Activated T-cell treated with anti-CD3 and anti-CD28 coated beads, Interleukin-2, amount 50 U/mL, for 24 hours (primary cell): ENCODE data around the gene MAPK10.

Experiments
- DNase-seq: peaks from one replicate; pipeline ENCODE4 v3.0.0-alpha.2; 2020
- H3K27ac Mint-ChIP-seq: 2 replicates; pipeline ENCODE4 v1.8.0; 2020; ENCODE audit warnings: mild to moderate bottlenecking, mixed read lengths
- H3K27me3 Mint-ChIP-seq: 2 replicates; pipeline ENCODE4 v1.8.0; 2020; ENCODE audit warnings: mixed read lengths
- H3K36me3 Mint-ChIP-seq: 2 replicates; pipeline ENCODE4 v1.8.0; 2020; ENCODE audit warnings: low read depth, mixed read lengths
- H3K4me1 Mint-ChIP-seq: 2 replicates; pipeline ENCODE4 v1.8.0; 2020; ENCODE audit warnings: low read depth, mixed read lengths
- H3K4me3 Mint-ChIP-seq: 2 replicates; pipeline ENCODE4 v1.8.0; 2020; ENCODE audit warnings: mild to moderate bottlenecking, moderate library complexity, mixed read lengths
- H3K9me3 Mint-ChIP-seq: 2 replicates; pipeline ENCODE4 v1.8.0; 2020; ENCODE audit warnings: mixed read lengths

The MAPK10 gene

GRCh38 chr4:86278126-86278525, 81.7 kb downstream of the MAPK10 start:
- no peak for DNase-seq
- H3K4me3 Mint-ChIP-seq = no peak overlapping the region
- no peaks in the 10 kb centered on the region for H3K4me1 Mint-ChIP-seq
- peaks cover 3% of the 10 kb centered on the region for H3K27me3 Mint-ChIP-seq
- no peaks in the 10 kb centered on the region for H3K9me3 Mint-ChIP-seq
- H3K36me3 Mint-ChIP-seq = no peaks in the 10 kb centered on the region
- H3K27ac Mint-ChIP-seq = no peak overlapping the region

GRCh38 chr4:86274642-86275041, 85.2 kb downstream of the MAPK10 start:
- Mint-ChIP-seq H3K27me3 (peaks cover 3% of the 10 kb centered on the region), H3K36me3 (no peaks in the 10 kb centered on the region), H3K4me1 (no peaks in the 10 kb centered on the region), H3K27ac (no peak overlapping the region), H3K9me3 (no peaks in the 10 kb centered on the region), H3K4me3 (no peak overlapping the region)
- no peak for DNase-seq

DNA sequence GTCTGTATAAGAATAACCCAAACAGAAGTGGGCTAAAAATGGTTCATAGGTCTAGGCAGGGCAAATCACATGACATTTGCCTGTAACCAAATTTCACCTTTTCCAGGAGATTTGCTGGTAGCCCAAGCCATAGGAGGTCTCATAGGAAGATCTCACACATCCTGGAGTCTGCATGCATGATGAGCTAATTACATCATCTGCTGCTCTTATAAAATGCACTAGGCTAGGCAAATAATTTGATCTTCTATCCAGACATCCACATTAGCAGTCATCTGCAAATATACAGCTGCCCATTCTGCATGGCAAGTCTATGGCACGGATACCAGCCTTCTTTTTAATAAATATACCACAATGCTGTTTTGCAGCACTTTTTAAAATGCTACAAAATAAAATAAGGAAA, 87.2 kb downstream of the MAPK10 start:
- H3K36me3 Mint-ChIP-seq = no peaks in the 10 kb centered on the region
- no peak overlapping the region for H3K4me3 Mint-ChIP-seq
- H3K27me3 Mint-ChIP-seq = no peaks in the 10 kb centered on the region
- no peaks in the 10 kb centered on the region for H3K4me1 Mint-ChIP-seq
- DNase-seq = no peak
- H3K27ac Mint-ChIP-seq = no peak overlapping the region
- no peaks in the 10 kb centered on the region for H3K9me3 Mint-ChIP-seq

DNA sequence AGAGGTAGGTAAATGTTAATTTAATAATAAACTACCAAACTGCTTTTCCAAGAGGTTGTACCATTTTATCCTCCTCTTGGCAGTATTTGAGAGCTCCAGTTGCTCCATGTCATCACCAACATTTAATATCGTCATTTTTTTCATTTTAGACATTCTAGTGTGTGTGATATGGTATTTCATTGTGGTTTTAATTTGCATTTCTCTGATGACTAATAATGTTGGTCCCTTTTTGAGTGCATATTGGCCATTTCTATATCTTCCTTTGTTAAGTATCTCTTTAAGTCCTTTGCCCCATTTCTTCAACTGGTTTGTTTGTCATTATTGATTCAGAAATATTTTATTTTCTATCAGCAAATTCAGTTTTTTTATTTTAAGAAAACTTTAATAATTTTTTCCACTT, 88.8 kb downstream of the MAPK10 start:
- no peaks in the 10 kb centered on the region for H3K27me3 Mint-ChIP-seq
- no peaks in the 10 kb centered on the region for H3K9me3 Mint-ChIP-seq
- H3K27ac Mint-ChIP-seq = no peak overlapping the region
- H3K36me3 Mint-ChIP-seq = no peaks in the 10 kb centered on the region
- no peak for DNase-seq
- H3K4me1 Mint-ChIP-seq = no peaks in the 10 kb centered on the region
- no peak overlapping the region for H3K4me3 Mint-ChIP-seq

- Mint-ChIP-seq H3K4me1 (no peaks in the 10 kb centered on the region), H3K9me3 (no peaks in the 10 kb centered on the region), H3K27me3 (no peaks in the 10 kb centered on the region), H3K4me3 (no peak overlapping the region), H3K36me3 (no peaks in the 10 kb centered on the region), H3K27ac (no peak overlapping the region)
- no peak for DNase-seq
Observed at GRCh38 chr4:86269354-86269753, 90.5 kb downstream of the MAPK10 start.

- H3K4me1 Mint-ChIP-seq = no peaks in the 10 kb centered on the region
- H3K27me3 Mint-ChIP-seq = no peaks in the 10 kb centered on the region
- no peak overlapping the region for H3K4me3 Mint-ChIP-seq
- H3K27ac Mint-ChIP-seq = no peak overlapping the region
- H3K36me3 Mint-ChIP-seq = no peaks in the 10 kb centered on the region
- DNase-seq = no peak
- no peaks in the 10 kb centered on the region for H3K9me3 Mint-ChIP-seq
Observed at GRCh38 chr4:86264241-86264640, 95.6 kb downstream of the MAPK10 start.

GRCh38 chr4:86261636-86262035, 98.2 kb downstream of the MAPK10 start:
- DNase-seq = no peak
- H3K27ac Mint-ChIP-seq = no peak overlapping the region
- no peaks in the 10 kb centered on the region for H3K36me3 Mint-ChIP-seq
- H3K4me1 Mint-ChIP-seq = no peaks in the 10 kb centered on the region
- no peak overlapping the region for H3K4me3 Mint-ChIP-seq
- H3K27me3 Mint-ChIP-seq = no peaks in the 10 kb centered on the region
- H3K9me3 Mint-ChIP-seq = no peaks in the 10 kb centered on the region

DNA sequence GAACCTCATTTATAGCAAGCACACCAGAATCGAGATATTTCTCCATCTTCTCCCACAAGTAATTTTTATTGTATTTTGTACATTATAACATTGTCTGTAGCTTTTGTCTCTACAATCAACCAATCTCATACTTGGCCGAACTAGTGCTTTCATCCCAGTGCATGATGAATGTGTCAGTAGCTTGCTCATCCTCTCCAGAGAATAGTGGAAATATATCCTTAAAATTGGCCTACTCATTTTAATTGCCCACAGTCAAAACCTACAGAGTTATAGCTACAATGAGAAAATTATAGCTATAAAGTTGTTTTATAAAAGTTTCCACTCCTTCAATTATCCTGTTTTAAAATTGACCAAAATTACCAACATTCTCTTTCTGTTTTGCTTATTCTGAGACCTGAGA, 103.8 kb downstream of the MAPK10 start:
- no peaks in the 10 kb centered on the region for H3K9me3 Mint-ChIP-seq
- DNase-seq = no peak
- H3K36me3 Mint-ChIP-seq = no peaks in the 10 kb centered on the region
- no peak overlapping the region for H3K27ac Mint-ChIP-seq
- no peaks in the 10 kb centered on the region for H3K4me1 Mint-ChIP-seq
- no peak overlapping the region for H3K4me3 Mint-ChIP-seq
- H3K27me3 Mint-ChIP-seq = no peaks in the 10 kb centered on the region

DNA sequence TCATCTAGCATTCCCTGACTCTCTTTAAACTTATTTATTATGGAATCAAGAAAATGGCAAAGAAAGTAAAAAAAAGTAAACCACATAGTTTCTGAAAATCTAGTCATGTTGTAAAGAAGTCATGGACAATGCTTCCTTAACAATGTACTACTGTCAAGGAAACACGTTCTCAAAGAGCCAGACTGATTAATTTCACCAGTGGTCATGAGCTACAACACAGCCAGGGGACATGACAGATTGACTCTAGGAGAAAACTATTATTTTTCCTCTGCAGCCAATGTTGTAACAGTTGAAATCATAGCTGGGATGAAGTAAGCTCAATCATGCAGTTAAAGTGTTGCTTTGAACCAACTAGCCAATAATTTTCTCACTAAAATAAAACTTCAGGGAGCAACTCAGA, 109.2 kb downstream of the MAPK10 start:
- H3K27ac Mint-ChIP-seq = no peak overlapping the region
- no peaks in the 10 kb centered on the region for H3K36me3 Mint-ChIP-seq
- DNase-seq = no peak
- H3K4me1 Mint-ChIP-seq = no peaks in the 10 kb centered on the region
- no peak overlapping the region for H3K4me3 Mint-ChIP-seq
- H3K9me3 Mint-ChIP-seq = no peaks in the 10 kb centered on the region
- H3K27me3 Mint-ChIP-seq = no peaks in the 10 kb centered on the region

DNA sequence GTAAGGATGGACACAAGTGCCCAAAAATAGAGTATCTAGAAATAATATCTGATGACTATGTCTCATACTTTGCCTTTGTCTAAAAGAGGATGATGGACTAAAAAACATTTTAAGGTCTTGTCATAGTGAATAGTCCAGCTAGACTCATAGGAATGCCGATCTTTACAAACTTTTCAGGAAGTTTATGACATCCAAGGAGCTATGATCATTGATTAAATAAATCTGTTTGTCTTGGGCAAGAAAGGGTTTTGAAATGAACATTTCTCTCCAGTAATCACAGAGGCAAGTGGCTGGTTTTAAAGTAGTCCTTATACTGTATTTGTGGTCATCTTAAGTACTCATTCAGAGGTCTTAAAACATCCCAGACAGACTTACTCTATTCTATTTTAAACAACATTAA, 109.8 kb downstream of the MAPK10 start:
- Mint-ChIP-seq H3K27ac (no peak overlapping the region), H3K4me3 (no peak overlapping the region), H3K9me3 (no peaks in the 10 kb centered on the region), H3K27me3 (no peaks in the 10 kb centered on the region), H3K36me3 (no peaks in the 10 kb centered on the region), H3K4me1 (no peaks in the 10 kb centered on the region)
- no peak for DNase-seq

DNA sequence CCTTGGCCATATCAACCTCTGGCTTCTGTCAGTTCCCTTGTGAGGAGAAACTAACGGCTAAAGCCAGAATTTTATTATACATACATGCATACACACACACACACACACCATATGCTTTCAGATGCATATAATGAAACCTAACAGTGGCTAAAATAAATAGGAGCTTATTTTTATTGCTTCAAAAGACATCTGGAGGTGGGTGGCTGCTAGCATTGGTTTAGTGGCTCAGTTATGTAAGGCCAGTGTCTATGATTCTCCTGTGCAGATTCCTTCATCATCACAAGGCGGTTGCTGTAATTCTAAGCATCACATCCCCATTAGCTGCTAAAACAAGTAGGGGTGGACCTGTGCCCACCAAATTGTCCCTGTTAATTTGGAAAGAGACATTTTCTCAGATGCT, 110.8 kb downstream of the MAPK10 start:
- Mint-ChIP-seq H3K4me1 (no peaks in the 10 kb centered on the region), H3K9me3 (peaks cover 3% of the 10 kb centered on the region), H3K27me3 (no peaks in the 10 kb centered on the region), H3K36me3 (no peaks in the 10 kb centered on the region), H3K27ac (no peak overlapping the region), H3K4me3 (no peak overlapping the region)
- DNase-seq = no peak

DNA sequence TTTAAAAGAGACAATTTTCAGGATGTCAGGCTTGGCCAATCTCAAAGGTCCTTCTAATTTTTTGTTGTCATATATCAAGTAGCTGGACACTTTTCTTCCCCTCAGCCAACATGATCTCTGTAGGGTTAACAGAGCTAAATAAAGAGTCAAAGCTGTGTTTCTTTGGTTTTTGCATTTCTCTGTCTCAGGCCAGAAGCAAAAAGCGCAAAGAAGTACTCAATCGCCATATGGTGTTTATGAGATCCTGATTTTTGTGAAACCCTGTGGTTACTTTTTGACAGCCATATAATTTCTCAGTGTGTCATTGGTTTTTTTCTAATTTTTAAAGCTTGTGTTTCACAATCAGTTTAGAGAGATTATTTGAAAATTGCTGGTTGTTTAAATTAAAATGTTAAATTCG, 111.9 kb downstream of the MAPK10 start:
- H3K4me1 Mint-ChIP-seq = no peaks in the 10 kb centered on the region
- no peak overlapping the region for H3K4me3 Mint-ChIP-seq
- H3K27me3 Mint-ChIP-seq = no peaks in the 10 kb centered on the region
- peaks cover 5% of the 10 kb centered on the region for H3K9me3 Mint-ChIP-seq
- no peak overlapping the region for H3K27ac Mint-ChIP-seq
- no peak for DNase-seq
- no peaks in the 10 kb centered on the region for H3K36me3 Mint-ChIP-seq

DNA sequence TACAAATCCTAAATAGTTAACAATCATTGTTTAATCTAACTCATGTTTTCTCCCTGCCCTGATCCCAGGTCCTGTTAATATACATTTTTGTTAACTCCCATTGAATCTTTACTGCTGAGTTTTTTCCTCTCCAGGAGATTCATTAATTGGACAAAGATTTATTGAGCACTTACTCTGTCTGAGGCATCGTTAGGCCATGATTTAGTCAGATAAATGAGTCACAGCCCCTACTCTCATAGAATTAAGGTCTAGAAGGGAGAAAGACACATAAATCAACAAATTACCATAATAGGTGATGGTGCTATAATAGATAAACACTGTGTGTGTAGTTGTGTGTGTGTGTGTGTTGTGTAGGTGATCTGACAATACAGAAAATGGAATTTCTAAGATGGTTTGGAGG, 112.5 kb downstream of the MAPK10 start:
- Mint-ChIP-seq H3K27me3 (no peaks in the 10 kb centered on the region), H3K4me1 (no peaks in the 10 kb centered on the region), H3K4me3 (no peak overlapping the region), H3K36me3 (no peaks in the 10 kb centered on the region), H3K27ac (no peak overlapping the region), H3K9me3 (peaks cover 5% of the 10 kb centered on the region)
- no peak for DNase-seq

DNA sequence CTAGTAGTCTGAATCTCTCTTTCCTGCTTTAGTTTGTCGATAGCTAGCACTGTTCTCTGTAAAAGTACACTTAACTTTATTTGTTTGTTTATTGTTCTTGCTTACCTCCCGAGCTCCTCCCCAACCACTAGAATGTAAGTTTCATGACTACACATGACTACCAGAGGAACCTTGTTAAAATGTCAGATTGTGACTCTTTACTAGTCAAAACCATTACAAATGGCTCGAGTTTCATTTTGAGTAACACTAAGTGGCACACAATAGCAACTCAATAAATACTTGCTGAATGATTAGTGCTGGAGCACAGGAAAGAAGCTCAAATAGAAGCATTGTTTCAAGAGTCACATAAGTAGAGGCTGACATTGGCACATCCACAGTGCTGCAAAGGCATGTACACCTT, 116.1 kb downstream of the MAPK10 start:
- no peak overlapping the region for H3K27ac Mint-ChIP-seq
- no peaks in the 10 kb centered on the region for H3K36me3 Mint-ChIP-seq
- H3K27me3 Mint-ChIP-seq = no peaks in the 10 kb centered on the region
- no peak for DNase-seq
- no peaks in the 10 kb centered on the region for H3K4me1 Mint-ChIP-seq
- peaks cover 5% of the 10 kb centered on the region for H3K9me3 Mint-ChIP-seq
- no peak overlapping the region for H3K4me3 Mint-ChIP-seq

DNA sequence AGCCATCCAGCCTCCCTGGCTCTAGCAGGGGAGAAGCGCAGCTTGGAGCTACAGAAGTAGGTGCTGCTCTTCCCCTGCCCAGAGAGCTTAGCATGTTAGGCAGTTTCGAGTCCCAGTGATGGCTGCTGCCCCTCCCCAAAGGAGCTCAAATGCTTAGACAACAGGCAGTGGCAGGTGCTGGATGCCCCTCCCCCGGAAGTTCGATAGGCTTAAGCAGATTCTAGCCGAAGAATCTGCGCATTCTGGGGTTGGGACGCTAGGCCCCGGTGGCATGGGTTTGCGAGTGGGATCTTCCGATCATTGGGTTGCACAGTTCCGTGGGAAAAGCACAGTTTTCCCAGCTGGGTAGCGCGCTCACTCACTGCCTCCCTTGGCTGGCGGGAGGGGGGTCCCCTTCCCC, 117.2 kb downstream of the MAPK10 start:
- DNase-seq = no peak
- Mint-ChIP-seq H3K27me3 (no peaks in the 10 kb centered on the region), H3K4me3 (no peak overlapping the region), H3K4me1 (no peaks in the 10 kb centered on the region), H3K36me3 (no peaks in the 10 kb centered on the region), H3K27ac (no peak overlapping the region), H3K9me3 (peaks cover 12% of the 10 kb centered on the region)

DNA sequence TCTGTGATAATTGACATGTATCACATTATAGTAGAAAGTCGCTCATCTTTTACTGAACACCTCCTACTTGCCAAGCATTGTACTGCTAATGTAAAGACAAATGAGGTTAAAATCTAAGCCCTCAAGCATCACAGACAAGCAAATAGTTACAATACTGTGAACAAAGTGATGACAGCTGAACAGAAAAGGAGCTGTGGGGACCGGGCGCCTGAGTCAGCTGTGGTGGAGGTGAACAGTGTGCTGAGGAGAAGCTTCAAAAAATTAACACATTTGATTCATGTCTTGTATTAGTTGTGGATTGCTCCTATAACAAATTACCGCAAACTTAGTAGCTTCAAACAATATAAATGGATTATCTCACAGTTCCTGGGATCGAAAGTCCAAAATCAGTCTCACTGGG, 124.3 kb downstream of the MAPK10 start:
- Mint-ChIP-seq H3K9me3 (peaks cover 15% of the 10 kb centered on the region), H3K27me3 (no peaks in the 10 kb centered on the region), H3K4me1 (no peaks in the 10 kb centered on the region)

More for the DNA sequence above, 124.3 kb downstream of the MAPK10 start:
- no peak for DNase-seq
- Mint-ChIP-seq H3K36me3 (no peaks in the 10 kb centered on the region), H3K27ac (no peak overlapping the region), H3K4me3 (no peak overlapping the region)
